Measurements from ENCODE around the gene PCARE. TPM values are rescaled to one million over a fixed set of nuclear protein-coding genes. Genes with fewer than 3 reads are reported as not detected.

Gene PCARE
- total and polyA plus RNA-seq, 2 of the 8 experiments (the other 6 are each of a cell fraction or from before 2014, with no cell fraction given): not detected

- Histone ChIP-seq H3K23me2 (ENCODE audit: low read depth, low read length) (no peaks in the 10 kb centered on the region), H3K79me1 (ENCODE audit: low read depth, low read length) (no peaks in the 10 kb centered on the region), H3K36me3 (ENCODE audit: control insufficient read depth in 2 of 4, insufficient read depth in 4 of 4, low read length in 3 of 4) (no peaks in the 10 kb centered on the region), H2BK15ac (ENCODE audit: low read length) (0 out of 2 replicates have a peak overlapping the region, but pooled peaks have one; percentile 40), H4K20me1 (replicated peaks in 1 of 2; ENCODE audit: control insufficient read depth in 1 of 2, insufficient read depth in 2 of 2, low read length in 2 of 2) (no peaks in the 10 kb centered on the region), H4K91ac (replicated peaks; ENCODE audit: insufficient read length, low read length) (no peak overlapping the region), H3K4me2 (ENCODE audit: insufficient read depth in 1 of 2, low read depth in 2 of 2, low read length in 2 of 2) (no peak overlapping the region), H4K5ac (ENCODE audit: insufficient read length, low read depth, low read length) (no peak overlapping the region), H2BK5ac (ENCODE audit: low read depth, low read length) (no peak overlapping the region), H2AK5ac (ENCODE audit: low read depth, low read length) (no peak overlapping the region), H3K27ac (ENCODE audit: low read depth, low read length) (no peak overlapping the region), H3K4ac (replicated peaks; ENCODE audit: insufficient read length, low read depth, low read length) (no peak overlapping the region), H3K4me1 (replicated peaks in 1 of 4; ENCODE audit: control insufficient read depth in 3 of 4, insufficient read depth in 4 of 4, low read length in 3 of 4) (peaks cover 0 to 5% (median 2%) of the 10 kb centered on the region in 4 experiments; a peak in 4 of 7 replicates), H3K4me3 (ENCODE audit: extremely low read depth in 1 of 4, insufficient read depth in 2 of 4, low read depth in 3 of 4, low read length in 4 of 4) (no peak overlapping the region), H3K9ac (replicated peaks in 1 of 4; ENCODE audit: extremely low read depth in 1 of 4, low read depth in 3 of 4, low read length in 3 of 4) (no peak overlapping the region), H3K9me3 (ENCODE audit: insufficient read depth in 2 of 2, low read depth in 1 of 2, low read length in 1 of 2) (no peaks in the 10 kb centered on the region), H3K27me3 (replicated peaks in 1 of 4; ENCODE audit: control insufficient read depth in 3 of 4, extremely low read depth in 1 of 4, insufficient read depth in 3 of 4, low read length in 3 of 4) (no peaks in the 10 kb centered on the region), H3K23ac (ENCODE audit: insufficient read length) (no peak overlapping the region), H2BK20ac (ENCODE audit: low read length) (no peak overlapping the region), H3K56ac (replicated peaks; ENCODE audit: insufficient read length, low read depth, low read length) (no peak overlapping the region), H3K18ac (ENCODE audit: extremely low read depth, low read length) (no peak overlapping the region), H3K14ac (ENCODE audit: insufficient read length) (no peak overlapping the region), H2BK120ac (replicated peaks; ENCODE audit: low read depth, low read length) (no peak overlapping the region), H4K8ac (ENCODE audit: extremely low read depth, insufficient read depth, low read length) (no peak overlapping the region), H2AFZ (ENCODE audit: low read length) (no peak overlapping the region), H3K79me2 (ENCODE audit: control insufficient read depth in 1 of 2, insufficient read depth in 2 of 2, low read length in 2 of 2) (no peaks in the 10 kb centered on the region), H2BK12ac (ENCODE audit: low read depth, low read length) (no peak overlapping the region)
- ChIA-PET CTCF (ENCODE audit: partially characterized antibody) (interaction anchor here (0.8 to 1.7 kb wide), 5 partner anchors 9 to 128 kb away, joined by 3 to 4 read pairs (median 3); no protein-coding TSS in a partner anchor), POLR2A (ENCODE audit: partially characterized antibody) (no interaction called here)
- no peak for FAIRE-seq
- TF ChIP-seq CBX8 (IDR thresholded peaks at IDR 0.05; ENCODE audit: borderline replicate concordance, low read depth, low read length) (no peak), GABPA (IDR thresholded peaks at IDR 0.05; ENCODE audit: borderline replicate concordance, insufficient read depth, low read length) (no peak), RAD21 (IDR thresholded peaks at IDR 0.05 in 1 of 2, conservative IDR thresholded peaks at IDR 0.05 in 1 of 2; ENCODE audit: low read depth in 2 of 2, low read length in 2 of 2) (peak; percentile 47 to 54), CTCF (IDR thresholded peaks at IDR 0.05; ENCODE audit: control extremely low read depth in 1 of 3, insufficient read depth in 1 of 3, low read depth in 1 of 3, low read length in 3 of 3) (peak in 1 of 3 experiments; percentile 19; a peak in 1 of 4 replicates)
- DNase-seq (ENCODE audit: low read depth in 1 of 2, low spot score in 2 of 2): no peak
- WGBS, 2 experiments (ENCODE audit: extremely low coverage in 1 of 2, insufficient coverage in 1 of 2, insufficient read length in 1 of 2, insufficient replicate concordance in 2 of 2, low coverage in 1 of 2, low lambda C conversion rate in 2 of 2, missing lambda C conversion rate in 1 of 2): 83% methylated on average over 5 of the region's 5 CpGs; no CpG with 5 or more reads in 1 of the 2 experiments
Measured at GRCh38 chr2:29053670-29054400, 20.5 kb downstream of the PCARE start.

Measured in H1 (cell line).